GOT3 (cell line): ENCODE data around the gene VPS9D1.
A peak's percentile ranks its signal among the peaks of the same experiment; 100 is the strongest.
"Not testable (repeated sequence)": the region's sequence is repeated elsewhere in the genome, so short reads cannot be mapped to it uniquely, and the experiment has no call there.

Experiments
- DNase-seq: peaks from one replicate; lab custom pipeline; 2025; ENCODE audit warnings: mixed read lengths; lab: John Stamatoyannopoulos, UW

The VPS9D1 gene

DNA sequence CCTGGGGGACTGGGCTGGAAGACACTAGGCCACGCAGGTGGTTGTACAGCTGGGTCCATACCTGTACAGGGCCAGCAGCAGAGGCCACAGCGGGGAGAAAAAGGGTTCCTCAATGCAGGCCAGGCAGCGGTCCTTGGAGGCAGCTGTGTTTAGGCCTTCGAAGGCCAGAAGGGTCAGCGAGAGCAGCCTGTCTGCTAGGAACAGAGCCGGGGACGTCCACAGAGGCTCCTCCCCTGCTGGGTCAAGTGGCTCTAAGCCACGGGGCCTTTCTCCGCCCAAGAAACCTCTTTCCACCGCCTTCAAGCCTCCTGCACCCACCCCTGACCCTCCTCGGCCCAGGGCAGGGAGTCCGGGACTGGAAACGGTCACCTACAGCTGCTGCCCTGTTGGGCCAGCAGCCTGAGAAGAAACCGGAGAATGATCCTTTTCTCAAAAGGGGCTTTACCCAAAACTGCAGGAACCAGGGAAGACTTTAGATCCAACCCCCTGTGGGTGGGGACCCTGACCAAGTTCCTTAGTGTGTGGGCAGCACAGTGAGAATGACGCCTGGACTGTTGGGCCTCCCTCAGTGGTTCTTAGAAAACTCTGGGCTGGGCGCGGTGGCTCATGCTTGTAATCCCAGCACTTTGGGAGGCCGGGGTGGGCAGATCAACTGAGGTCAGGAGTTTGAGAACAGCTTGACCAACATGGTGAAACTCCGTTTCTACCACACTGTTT is 10.8 kb downstream of the VPS9D1 start:
- DNase-seq = no peak

DNA sequence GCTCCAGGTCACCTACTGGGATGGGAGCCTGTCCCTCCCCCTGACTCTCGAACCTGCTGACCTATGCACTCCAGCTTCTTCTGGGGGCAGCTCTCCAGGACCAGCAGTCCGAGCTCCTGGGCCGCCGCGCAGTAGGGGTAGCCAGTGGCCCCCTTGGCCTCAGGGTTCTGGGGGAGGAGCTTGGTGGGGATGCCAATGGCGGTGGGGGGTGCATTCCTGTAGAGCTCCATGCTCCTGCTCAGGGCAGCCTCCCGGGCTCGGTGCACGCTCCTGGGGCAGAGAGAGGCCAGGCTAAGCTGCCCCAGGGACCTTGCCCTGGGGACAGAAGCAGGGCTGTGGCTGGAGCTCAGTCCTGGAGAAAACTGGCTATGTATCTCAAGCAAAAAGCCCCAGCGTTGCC is 11.5 kb downstream of the VPS9D1 start:
- DNase-seq = no peak

DNA sequence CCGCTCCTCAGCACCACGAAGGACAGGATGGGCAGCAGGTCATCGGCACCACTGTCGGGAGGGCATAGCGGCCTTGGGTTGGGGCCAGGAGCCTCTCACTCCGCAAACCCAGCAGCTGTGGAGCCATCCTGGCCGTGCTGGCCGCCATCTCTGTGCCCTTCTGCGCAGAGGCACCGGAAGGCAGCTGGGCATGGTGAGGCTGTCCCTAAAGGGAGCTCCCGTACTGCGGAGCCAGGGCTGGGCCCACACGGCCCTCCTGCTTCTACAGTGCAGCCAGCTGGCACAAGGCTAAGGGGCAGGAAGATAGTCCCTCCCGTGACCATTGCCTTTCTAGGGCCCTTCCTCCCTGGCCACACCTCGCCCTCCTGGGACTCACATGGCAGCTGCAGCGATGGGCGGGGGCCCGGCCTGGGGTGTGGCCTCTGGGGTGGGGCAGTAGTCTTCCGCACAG is 12.2 kb downstream of the VPS9D1 start:
- no peak for DNase-seq

DNA sequence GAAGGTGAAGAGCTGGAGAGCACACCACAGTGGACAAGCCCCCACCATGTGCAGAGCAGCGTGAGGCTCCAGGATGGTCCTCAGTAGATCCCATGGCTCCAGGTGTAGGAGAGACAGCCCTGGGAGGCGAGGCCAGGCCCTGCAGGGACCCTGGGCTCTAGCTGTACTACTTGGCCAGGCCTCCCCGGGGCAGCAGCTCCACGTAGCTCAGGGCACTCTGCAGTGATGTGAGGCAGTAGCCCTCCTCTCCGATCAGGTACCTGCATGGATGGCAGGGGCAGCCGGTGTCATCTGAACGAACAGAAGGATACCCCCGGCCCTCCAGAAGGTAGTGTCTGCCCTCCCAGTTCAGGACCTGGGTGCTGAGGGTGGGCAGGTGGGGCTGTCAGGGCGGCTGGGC is 13.0 kb downstream of the VPS9D1 start:
- DNase-seq = no peak

DNA sequence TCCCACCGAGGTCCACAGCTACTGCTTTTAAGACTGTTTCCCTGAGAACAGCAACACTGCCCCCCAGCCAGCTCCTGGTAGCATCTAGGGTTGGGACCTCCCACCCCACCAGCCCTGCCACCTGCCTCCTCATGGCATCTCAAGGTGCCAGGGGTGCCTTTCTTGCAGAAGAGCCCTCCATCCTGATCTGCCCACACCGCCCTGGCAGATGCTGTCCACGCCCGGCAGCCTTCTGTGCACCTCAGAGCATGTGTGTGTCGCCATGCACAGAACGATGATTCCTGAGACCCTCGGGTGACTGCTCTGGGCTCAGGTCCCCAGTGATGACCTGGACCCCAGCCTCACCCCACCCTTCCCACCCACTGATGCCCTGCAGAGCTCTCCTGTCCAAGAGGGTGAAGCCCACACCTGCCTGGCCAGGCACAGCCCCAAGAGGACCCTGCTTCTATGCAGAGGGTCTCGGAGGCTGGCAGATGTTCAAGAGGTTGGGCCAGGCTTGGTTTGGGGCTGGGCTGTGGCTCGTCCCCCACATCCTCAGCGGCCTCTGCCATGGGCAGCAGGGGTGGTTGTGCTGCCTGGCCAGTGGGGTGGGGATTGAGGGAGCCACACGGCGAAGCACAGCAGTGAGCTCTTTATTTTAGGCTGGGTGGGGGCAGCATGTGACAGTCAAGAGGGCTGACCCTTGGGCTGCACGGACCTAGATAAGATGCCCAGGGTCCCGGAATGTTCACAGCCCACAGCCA is 14.0 kb downstream of the VPS9D1 start:
- DNase-seq = no peak

DNA sequence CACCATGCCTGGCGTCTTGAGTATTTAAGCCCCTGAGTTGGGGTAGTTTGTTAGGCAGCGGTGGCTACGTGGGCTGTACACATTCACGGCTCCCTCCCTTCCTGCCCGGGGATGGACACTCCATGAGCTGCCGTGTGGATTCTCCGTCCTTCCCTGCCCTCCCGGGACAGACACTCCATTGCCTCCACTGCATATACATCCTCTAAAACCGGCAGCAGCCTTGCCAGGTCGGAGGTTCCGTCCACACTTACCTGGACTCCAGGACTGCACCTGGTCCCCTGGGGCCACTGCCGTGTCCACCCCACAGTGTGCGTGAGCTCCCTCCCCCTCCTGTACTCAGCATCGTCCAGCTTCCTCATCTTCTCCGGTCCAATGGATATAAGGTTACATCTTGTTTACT is 15.7 kb downstream of the VPS9D1 start:
- no peak for DNase-seq

DNA sequence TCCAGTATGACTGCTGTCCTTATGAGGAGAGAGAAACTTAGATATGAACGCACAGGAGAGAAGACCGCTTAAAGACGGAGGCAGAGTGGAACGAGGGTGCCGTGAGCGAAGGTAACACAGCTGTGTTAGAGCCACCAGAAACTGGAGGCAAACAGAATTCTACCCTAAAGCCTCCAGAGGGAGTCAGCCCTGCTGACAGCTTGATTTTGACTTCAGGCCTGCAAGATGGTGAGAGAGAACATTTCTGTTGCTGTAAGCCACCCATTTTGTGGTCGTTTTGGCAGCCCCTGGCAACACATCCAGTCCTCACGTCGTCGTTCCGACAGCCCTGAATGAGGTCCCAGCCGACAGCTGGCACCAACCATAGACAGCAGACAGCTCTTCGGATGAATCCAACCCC is 16.4 kb downstream of the VPS9D1 start:
- no peak for DNase-seq

DNA sequence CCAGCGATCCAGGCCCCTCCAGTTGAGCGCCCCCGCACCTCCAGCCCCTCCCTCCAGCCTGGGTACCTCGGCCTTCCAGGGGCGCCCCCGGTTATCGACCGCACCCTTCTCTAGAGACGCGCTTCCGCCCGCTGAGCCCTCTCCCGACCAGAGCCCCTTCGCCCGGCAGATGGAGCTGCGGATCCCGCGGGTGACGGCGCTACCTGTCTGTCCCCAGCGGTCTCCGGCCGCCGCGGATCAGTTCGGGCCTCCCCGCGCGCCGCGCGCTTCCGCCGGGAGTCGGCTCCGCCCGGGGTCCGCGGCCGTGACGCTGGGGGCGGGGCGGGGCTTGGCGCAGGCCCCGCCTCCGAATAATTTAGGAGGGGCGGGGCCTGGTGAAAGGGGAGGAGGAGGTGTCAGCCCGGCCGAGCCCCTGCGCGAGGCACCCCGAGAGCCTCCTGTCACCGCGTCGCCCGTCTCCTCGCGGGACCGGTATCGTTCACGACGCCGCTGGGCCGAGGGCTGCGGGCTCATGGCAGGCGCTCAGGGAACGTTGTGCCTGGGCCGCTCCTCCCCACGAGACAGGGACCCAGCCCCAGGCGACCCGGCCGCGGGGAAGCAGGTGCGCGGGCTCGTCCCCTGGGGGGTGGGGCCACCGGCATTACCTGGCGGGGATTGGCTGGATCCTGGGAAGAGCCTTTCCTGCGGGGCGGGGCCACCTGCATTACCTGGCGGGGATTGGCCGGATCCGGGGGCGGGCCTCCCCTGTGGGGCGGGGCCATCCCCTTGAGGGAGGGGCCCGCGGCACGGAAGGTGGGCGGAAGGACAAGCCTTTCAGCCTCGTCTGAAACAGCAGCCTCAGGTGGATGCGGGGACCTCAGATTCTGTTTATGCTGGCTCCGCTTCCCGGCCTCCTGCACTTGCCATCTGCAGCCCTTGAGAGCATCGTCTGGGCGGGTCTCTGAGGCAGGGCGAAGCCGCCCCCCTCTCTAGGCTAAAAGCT is 19.0 kb downstream of the VPS9D1 start, which contains the start of gene SPATA2L:
Gene SPATA2L (minus strand): TSS at position 281 of the 982 bp plus-strand sequence. CDS start 473 bp downstream, outside the sequence.
- DNase-seq = peak; percentile 45

DNA sequence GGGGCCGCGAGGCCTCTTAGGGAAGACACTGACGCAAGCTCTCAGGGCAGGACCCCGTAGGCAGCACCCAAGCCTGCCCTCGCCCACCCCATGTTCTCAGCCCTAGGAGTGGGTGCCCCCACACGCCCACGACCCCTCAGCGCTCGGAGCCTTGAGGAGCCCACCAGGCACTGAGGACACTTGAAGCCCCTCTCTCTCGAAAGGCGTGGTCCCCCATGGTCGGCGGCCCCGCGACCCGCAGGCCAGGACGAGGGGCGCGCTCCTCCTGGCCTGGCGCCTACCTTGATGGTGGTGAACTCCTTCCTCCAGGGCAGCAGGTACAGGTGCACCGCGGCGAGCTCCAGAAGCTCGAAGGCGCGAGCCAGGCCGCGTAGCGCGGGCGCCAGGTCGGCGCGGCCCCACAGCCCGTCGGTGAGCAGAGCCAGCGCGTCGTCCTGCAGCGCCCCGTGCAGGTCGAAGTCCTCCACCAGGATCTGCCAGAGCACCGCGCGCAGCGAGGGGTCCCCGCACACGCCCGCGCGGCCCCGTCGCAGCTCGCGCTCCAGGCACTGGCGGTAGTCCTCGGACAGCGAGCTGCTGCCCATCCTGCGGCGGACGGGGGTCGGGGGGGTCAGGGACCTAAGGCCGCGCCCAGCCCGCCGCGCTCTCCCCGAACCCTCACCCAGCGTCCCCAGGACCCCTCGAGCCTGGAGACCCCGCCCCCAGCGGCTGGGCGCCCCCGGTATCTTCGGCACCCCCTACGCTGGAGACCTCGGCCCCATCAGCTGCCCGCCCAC is 19.9 kb downstream of the VPS9D1 start:
- no peak for DNase-seq

DNA sequence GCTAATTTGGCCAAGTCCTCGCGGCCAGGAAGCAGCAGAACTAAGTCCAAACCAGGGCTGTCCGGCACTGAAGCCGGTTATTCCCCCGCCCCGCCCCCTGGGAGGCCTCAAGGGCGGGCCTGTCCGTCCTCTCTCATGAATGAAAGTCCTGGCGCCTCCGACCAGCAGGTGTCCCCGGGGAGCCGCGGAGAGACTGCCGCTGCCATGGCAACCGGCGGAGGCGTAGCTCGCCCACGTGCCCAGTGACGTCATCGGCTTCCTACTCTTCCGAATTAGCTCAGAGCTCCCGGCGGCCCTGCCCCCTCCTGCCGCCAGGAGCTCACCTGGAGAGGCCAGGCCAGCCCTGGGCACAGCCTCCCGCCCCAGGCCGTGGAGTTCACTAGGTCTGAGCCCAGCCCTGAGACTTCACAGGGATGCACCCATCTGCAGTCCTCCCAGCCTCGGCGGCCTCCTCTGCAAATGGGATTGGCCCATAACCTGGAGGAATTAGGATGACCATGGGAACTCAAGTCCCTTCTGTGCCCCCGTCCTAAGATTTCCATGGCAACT is 20.5 kb downstream of the VPS9D1 start:
- DNase-seq = peak; percentile 80

DNA sequence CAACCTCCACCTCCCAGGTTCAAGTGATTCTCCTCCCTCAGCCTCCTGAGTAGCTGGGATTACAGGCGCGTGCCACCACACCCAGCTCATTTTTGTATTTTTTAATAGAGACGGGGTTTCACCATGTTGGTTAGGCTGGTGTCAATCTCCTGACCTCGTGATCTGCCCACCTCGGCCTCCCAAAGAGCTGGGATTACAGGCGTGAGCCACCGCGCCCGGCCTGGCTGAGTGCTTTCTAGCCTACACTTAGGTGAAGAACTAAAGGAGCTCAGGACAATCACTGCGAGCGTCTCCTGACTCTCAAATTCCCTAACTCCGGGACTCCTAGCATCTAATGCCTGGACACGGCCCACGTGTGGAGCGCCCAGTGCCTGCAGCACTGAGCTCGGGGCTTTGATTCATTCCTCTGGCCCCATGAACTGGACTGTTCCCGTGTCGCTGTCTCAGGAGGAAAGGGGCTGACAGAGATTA is 21.0 kb downstream of the VPS9D1 start:
- not testable (repeated sequence) for DNase-seq

DNA sequence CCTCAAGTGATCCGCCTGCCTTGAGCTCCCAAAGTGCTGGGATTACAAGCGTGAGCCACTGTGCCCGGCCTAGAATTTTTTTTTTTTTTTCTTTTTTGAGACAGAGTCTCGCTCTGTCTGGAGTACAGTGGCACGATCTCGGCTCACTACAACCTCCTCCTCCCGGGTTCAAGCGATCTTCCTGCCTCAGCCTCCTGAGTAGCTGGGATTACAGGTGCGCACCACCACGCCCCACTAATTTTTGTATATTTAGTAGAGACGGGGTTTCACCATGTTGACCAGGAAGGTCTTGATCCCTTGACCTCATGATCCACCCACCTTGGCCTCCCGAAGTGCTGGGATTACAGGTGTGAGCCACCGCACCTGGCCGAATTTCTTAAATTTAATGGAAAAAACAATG is 22.0 kb downstream of the VPS9D1 start:
- not testable (repeated sequence) for DNase-seq

DNA sequence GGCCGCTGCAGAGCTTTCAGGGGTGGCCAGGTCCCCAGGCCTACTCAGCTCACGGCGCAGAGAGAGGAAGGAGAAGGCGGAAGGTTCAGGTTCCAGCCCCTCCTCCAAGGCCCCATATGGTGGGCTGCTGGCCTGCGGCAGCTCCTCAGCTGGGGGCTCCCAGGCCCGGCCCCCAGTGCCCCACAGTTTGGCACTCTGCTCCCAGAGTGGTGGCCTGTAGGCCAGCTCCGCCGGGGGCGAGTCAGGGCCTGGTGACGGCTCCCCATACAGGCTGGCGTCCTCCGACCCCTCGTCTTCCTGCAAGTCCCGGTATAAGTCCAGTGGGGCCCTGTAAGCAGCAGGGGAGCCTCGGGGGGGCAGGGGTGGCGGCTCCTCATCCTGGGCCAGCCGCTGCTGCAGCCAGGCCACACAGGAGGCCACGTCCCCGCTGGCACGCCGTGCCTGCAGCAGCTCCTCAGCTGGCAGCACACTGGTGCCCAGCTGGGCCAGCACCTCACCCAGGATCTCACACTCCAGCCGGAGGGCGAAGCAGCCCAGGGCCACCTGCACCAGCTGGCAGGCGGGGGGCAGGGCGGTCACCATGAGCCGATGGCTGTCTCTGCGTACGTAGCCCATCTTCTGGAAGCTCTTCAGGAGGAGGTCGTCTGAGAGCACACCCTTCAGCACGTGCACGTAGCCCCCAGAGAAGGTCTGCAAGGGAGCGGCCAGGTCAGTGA is 22.9 kb downstream of the VPS9D1 start:
- no peak for DNase-seq

DNA sequence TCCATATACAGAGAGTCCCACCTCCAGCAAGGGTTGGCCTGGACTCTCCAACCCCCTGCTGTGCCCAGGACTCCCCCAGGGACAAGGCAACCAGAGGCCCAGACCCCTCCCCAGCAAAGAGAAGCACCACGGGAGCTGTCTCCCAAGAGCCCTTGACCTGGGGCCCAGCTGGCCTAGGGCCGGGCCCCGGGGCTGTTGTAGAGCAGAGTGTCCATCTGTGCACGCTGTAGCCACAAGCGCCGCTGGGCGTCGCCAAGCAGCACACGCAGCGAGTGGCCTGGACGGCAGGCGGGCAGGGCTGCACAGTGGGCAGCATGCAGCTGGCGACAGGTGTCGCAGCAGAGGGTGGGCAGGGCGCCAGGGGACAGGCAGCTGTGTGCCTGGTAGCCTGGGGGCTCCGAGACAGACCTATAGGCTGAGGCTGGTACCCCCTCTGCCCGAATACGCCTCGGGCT is 23.5 kb downstream of the VPS9D1 start:
- DNase-seq = no peak

DNA sequence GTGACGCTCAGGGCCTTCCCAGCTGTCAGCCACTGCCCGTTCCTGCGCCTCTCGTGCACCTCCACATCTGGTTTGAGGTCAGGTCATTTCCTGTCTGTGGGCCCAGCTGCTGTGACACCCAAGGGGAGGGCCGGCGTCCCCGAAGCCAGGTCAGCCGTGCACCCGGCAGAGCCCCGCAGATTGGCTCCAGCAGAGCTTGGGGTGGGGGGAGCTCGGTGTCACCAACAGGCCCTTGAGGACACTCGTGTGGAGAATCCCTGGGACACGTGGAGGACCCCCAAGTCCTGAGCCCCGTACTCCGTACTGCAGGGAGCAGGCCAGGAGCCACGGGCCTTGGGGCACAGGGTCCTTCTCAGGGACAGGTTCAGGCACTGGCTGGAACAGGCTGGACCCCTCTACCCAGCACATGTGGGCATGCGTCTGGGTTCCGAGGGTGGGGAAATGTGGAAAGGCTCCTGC is 24.0 kb downstream of the VPS9D1 start:
- no peak for DNase-seq

DNA sequence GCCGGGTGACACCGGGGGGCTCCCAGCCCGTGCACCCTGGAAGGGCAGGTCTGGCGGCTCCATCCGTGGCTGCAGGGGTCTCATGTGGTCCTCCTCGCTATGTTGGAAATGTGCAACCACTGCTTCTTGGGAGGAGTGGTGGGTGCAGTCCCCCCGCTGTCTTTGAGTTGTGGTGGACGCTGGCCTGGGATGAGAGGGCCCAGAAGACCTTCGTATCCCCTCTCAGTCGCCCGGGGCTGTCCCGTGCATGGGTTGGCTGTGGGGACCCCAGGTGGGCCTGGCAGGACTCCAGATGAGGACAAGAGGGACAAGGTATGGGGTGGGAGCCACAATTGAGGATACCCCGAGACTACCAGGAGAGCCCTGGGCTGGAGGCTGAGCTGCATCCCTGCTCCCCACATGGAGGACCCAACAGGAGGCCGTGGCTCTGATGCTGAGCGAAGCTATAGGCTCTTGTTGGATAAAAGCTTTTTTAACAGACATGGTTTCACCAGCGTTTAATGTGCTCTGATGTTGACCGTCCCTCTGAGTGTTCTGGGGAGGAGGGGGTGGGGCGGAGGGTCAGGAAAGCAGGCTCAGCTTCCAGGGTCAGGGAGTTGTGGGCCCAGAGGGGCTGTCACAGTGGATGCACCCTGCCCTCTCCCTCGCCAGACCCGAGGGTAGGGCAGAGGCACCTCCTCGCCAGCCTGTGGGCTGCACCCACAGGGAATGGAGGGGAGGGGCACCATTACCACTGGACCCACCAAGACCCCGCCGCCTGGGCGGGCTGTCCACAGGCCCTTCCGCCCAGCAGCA is 24.6 kb downstream of the VPS9D1 start:
- no peak for DNase-seq

DNA sequence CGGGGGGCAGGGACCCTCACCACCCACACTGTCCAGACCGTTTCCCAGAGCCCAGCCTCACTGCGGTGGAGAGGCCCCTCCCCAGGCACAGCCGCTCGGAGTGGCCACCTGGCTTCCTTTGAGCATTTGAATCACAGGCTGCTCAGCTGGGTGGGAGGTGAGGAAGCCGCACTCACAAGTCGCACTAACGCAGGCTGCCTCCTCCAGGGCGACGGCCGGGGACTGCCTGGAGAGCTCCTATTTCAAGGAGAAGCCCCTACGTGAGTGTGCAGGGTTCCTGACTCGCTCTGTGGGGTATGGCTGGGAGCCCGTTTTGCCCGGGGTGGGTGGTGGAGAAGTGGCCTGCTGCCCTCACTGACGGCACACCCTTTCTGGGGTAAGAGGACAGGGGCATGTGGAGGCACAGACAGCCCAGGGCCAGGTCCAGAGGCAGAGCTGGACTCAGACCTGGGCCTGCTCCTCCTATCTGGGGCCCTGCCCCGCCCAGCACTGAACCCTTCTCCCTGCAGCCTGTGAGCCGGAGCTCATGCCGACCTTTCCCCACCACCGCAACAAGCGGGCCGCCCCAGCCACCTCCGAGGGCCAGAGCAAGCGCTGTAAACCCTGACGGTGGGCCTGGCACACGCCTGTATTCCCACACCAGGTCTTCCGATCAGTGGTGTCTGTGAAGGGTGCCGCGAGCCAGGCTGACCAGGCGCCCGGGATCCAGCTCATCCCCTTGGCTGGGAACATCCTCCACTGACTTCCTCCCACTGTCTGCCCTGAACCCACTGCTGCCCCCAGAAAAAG is 25.4 kb downstream of the VPS9D1 start:
- no peak for DNase-seq

DNA sequence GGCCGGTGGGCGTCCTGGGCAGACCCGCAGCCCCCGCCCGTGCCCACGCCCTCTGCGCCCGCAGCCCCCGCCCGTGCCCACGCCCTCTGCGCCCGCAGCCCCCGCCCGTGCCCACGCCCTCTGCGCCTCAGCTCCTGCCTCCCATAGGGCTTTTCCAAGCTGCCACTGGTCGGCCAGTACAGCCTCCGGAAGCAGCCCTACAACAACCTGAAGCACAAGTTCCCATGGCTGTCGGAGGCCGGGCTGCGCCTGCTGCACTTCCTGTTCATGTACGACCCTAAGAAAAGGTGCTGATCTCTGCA is 26.0 kb downstream of the VPS9D1 start:
- not testable (repeated sequence) for DNase-seq
